GM19099 (cell line): ENCODE measurements around the gene TJP2.

Experiments
- POLR2A ChIP-seq: IDR thresholded peaks from 3 replicates; pipeline ENCODE4 v1.6.1; 2011; ENCODE audit warnings: low read depth; ENCODE audit not compliant: insufficient read length; ENCODE audit errors: extremely low read depth

TJP2 gene

DNA sequence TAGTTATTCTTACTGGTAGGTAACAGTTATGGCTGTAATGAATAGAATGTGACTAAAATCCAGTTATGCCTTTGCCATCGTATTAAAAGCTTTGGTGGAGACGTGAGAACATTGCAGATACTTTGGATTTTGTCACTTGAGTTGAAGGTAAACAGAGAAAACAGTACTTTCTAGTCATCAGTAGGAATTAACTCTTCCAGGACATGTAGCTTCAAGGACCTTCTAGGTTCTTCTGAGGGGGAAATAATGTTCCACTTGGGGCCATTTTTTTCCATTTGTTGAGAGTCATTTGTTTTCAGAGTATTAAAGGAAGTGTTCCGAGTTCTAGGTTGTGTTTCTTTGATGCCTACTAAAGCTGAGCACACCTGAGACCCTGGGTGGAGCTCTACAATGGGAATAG, 6.1 kb downstream of the TJP2 start:
- no peak for TF ChIP-seq POLR2A

DNA sequence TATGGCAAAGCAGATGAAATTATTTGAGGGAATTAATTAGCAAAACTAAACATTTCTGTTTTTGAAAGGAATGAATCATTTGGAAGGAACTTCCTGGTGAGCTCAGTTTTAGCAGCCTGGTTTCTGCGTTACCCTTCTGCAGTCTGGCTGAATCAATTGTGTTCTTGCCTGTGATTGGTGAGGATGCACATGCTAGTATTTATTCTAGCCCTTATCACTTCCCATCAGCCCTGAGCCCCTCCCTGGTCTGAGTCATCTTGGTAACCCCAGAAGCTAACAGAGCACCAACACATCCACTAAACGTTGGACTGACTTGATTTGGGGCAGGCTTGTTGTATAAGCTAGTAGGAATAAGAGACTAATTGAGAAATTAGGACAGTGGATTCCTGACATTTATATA, 6.6 kb downstream of the TJP2 start:
- no peak for TF ChIP-seq POLR2A

DNA sequence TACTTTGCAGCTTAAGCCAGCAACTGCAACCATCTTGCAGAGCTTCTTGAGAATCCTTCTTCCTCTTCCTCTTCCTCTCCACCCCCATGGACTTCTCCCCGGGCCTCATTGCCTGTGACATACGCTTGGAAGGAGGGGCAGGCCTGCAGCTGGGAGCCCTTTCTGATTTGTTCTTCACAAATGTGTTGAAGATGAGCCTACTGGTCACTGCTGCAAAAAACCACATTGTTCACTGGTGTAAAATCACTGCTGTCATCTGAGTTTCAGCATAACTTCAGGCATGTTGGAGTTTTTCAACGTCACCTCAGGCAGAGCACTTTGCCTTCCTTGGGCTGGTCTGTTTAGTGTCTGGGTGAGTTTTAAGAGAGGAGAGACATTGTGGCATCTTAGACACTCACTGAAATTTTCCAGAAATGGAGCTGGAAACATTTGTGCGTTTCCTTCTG, 7.9 kb downstream of the TJP2 start:
- TF ChIP-seq POLR2A = no peak

DNA sequence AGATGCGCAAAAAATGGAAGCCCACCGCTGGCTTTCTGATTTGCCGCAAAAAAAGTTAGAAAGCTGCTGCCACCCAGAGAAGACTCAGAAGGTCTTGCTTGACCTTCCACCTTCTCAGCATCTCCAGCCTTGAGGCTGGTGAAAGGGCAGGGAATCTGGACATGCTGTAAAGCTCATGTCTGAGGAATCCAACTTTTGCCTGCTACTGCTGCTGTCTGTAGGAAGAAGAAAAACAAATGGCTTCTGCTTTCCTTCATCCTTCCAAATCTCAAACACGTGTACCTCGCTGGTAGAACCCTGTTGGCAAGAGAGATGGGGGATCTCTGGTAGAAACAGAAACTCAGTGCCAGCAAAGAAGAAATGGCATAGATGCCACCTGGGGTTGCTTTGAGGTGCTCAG, 10.2 kb downstream of the TJP2 start:
- TF ChIP-seq POLR2A = no peak

DNA sequence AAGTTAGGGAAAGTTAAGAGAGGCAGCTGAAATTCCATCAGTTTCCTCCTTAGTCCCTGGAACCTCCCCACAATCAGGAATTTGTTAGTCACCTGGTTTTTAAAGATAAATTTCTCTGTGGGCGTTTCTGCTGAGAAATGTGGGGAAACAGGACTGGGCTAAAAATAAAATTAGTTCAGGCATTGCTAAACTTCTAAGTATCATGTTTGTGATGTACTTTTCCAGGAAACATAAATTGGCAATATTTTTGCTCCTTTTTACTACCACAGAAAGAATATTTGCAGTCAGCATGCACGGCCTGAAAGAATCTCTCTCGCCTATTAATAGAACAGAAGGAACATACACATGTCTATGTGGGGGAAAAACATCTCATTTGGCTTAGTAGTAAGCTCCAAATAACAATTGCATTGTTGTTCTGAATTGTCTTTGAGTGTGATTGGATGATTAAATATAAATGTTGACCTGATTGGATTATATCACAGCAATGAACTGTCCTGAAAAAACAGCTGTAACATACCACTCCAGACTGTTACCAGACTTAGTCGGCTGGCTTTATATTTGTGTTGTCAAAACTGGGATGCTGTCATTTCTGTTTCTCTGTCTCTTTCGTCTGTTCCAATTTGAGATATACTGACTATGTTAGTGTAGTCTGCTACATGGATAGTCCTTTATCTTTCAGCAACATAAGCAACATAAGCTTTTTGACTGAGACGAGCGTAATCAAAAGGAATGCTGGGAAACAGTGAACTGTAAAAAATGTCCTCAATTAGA, 12.9 kb downstream of the TJP2 start:
- TF ChIP-seq POLR2A = no peak

DNA sequence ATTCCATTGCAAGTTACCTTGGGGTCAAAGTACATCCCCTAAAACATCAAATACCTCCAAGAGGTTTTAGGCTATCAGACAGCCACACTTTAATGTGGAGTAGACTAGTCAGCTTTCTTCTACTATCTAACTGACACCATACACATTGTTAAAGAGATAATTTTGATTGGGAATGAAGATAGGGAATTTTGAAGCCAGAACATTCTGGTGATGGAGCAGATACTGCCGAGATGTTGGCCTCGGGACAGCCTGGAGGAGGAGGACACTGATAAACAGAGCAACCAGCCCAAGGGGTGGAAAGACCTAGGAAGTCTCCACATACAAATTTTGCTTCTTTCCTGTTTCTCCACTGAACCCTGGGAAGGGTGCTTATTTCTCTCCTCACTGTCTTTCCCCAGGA, 14.9 kb downstream of the TJP2 start:
- TF ChIP-seq POLR2A = no peak

DNA sequence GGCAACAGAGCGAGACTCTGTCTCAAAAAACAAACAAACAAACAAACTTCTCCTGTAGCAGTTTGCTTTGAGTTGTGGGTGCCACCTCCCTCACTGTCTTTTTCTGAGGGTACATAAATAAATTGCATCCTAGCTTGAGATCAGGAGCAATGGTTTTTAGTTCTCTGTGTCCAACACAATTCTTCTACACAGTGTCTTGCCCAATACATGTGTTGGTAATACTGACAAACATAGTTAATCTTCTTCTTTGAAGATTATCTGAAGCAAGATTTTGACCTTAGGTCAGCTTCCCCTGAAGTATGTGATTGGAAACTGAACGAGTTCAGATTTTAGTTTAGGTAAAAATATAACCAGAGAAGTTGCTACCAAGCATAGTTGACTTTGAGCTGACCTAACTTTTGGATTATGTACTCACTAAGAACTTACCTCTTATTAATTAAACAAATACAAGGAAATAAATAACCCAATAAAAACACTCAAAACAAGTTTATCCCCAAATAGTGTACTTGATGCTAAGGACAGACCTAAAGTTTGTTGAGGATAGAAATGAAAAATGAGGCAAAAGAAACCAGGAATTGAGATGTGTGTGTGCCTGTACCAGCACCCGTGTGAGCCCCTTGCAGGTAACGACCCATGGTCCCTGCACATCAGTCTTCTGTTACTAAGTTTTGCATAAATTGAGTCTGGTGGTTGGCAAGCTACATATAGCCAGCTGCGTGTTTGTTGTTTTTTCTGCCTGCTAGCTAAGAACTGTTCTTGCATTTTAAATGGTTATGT, 16.2 kb downstream of the TJP2 start:
- TF ChIP-seq POLR2A = no peak

DNA sequence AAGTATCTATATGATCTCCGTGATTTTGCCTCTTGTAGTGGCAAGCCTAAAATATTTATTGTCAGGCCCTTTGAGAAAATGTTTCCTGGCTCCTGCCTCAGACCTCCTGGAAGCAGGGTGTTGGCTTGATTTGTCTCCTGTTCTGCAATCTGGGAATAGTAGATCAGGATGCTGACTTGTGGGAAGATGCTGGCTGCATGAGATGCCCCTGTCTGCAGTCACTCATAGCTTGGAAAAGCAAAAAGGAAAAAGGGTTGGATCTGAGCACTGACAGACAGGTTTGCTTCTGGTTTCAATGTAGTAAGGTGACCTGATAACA, 16.7 kb downstream of the TJP2 start:
- TF ChIP-seq POLR2A = no peak

DNA sequence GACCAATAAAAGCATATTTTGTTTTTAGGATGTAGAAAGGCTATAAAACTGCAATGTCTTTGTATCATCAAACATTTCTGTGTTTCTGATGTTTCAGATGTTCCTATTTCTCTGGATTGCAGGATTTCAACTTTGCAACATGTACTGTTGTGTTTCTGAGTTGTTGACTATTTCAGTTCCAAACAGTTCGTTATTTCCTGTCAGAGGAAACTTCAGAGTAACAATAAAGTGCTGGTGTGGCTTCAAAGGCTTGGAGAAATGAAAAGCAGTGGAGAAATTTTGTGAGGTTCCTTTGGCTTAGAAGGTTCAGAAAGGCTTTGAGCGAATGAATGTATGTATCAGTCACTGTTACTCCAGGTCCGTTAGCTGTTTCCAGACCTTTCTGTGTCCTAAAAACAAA, 17.2 kb downstream of the TJP2 start:
- TF ChIP-seq POLR2A = no peak

DNA sequence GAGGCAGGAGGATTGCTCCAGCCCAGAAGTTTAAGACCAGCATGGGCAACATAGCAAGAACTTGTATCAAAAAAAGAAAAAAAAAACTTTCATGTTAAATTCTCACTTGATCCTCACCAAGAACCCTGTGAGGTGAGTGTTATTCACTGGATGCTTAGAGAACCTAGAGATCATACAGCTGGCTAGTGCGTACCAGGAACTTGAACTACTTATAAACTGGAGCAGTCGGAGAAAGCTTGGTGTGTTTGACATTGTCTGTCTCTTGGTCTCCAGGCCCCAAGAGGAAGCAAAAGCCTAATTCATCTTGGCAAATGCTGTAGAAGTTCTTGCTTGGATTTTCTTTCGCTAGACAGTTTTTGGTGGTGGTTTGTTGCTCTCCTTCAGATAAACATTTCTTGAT, 18.1 kb downstream of the TJP2 start:
- TF ChIP-seq POLR2A = no peak

DNA sequence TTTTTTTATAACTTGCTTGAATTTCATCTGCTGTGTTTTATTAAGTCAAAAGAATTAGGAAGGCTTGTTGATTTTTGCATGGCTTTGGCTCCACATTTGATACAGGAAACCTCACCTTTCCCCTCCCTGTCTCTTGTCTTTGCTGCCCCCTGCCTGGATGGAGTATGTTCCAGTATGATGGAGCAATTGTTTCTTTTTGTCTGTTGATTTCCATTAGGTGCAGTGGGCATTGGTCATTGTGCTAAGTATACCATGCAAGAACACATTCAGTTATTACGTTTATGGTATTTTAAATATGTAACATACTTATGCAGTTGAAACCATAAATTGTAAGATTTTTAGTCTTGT, 19.6 kb downstream of the TJP2 start:
- no peak for TF ChIP-seq POLR2A

DNA sequence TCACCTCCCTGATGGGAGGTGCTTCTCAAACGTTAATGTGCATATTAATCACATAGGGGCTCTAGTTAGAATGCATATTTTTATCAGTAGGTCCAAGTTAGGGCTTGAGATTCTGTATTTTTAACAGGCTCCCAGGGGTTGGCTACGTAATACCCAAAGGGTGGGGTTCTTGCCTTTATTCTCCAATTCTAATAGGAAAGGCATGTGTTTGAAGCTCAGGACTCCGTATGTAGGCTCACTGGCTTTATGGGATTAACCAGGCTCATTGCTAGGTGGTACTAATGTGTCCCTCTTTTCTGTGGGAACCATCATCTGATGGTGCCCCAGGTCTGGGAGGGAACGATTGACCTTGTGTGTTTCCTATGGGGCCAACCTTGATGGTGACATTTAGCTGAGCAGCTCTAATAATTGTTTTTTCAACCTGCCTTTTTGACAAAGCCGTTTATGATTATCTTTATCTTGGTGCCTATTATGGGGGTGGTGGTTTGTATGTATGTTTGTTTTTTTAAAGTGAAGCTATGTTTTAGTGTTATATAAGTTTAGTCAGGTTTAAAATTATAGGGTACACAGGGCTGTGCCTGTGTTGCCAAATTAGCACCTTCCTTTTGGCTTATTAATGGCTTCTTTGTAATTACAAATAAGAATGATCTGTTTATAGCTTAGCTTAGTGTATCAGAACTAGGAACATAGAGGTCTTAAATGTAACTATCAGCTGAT, 20.8 kb downstream of the TJP2 start:
- TF ChIP-seq POLR2A = no peak

DNA sequence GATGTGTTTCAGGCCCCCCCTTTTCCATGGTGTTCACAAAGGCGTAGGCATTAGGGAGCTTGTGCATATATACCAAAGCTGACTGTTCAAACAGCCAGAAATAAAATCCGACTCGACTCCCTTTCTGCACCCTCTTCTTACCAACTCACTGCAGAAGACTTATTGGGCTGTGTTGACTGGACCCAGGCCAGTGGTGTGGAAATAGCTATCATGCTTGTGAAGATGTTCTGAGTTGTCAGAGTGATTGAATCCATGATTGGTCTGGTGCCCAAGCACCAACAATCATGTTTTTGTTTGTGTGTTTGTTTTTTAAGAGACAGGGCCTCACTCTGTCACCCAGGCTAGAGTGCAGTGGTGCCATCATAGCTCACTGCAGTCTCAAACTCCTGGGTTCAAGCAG, 21.6 kb downstream of the TJP2 start:
- no peak for TF ChIP-seq POLR2A

DNA sequence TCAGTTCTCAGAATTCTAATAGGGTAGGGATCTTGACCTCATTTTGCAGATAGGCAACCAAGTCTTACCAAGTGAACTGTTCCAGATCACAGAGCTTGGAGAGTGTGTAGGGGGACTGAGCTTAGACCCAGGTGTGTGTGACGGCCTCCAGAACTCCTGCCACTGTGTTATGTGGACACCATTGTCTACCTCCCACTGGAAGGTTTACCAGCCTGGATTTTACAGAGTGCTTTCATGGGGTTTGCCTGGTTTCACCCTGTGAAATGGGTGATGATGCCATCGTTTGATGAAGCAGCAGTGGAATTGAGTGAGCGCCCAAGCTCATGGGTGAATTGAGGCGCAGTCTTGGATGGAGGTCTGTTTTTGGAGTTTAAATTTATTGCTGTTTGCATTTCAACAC, 23.6 kb downstream of the TJP2 start:
- no peak for TF ChIP-seq POLR2A

DNA sequence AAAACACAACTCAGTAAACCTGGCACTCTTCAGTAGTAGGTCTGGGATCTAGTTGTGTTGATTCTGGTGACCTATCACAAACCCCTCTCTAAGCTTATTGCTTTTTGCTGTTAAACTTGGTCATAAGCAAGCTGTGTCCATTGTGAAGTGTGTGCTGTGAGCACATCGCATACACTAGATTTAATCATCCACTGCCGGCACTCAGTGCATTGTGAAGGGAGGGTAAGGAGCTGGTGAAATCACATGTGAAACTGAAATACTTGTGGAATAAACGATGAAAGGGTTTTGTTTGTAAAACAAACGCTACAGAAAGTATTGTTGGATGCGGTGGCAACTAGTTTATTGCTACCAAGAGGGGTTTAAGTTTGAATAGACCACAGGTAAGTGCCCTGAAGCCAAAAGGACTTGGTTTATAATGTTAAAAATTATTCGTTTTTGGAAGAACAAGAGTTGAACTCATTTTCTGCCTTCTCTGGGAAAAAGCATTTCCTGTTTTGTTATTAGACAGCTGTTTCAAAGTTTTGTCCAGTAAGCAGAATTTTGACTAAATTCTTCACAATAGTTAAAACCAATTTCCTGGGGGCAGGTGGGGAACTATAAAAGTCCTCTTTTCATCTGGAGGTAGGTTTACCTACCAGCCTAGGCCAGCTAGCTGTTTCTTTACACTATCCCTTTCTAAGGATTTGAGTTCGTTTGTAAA, 24.6 kb downstream of the TJP2 start:
- no peak for TF ChIP-seq POLR2A
